ENCODE data around the gene PHTF2. TPM values are rescaled to one million over a fixed set of nuclear protein-coding genes. Genes with fewer than 3 reads are reported as not detected.

PHTF2 gene
- total and polyA plus RNA-seq, 2 of the 4 experiments (the other 2 are of a cell fraction), result 28.3 to 69.9 TPM

- H3K18ac ChIP-seq (ENCODE audit: low read depth, low read length), result no peak overlapping the region
- H3K14ac ChIP-seq (replicated peaks; ENCODE audit: low read depth, low read length), result no peak overlapping the region
- no peak overlapping the region for H3K4ac ChIP-seq (ENCODE audit: low read depth, low read length)
- no peaks in the 10 kb centered on the region for H3K36me3 ChIP-seq (ENCODE audit: control insufficient read depth, insufficient read depth, low read length)
- H2BK5ac ChIP-seq (ENCODE audit: low read depth, low read length, poor library complexity, severe bottlenecking), result no peak overlapping the region
- DNase-seq (no peak), ATAC-seq (ENCODE audit: low read depth) (no peak)
- no peak overlapping the region for H2AFZ ChIP-seq (replicated peaks; ENCODE audit: low read length, poor library complexity)
- TF ChIP-seq ELK1 (IDR thresholded peaks at IDR 0.05; ENCODE audit: borderline replicate concordance, low read depth, low read length), result no peak
- TF ChIP-seq NFE2L2 (IDR thresholded peaks at IDR 0.05; ENCODE audit: low read depth, low read length), result no peak
- no peak for TF ChIP-seq CHD1 (IDR thresholded peaks at IDR 0.05; ENCODE audit: low read depth, low read length)
- TF ChIP-seq, protein P1, sequence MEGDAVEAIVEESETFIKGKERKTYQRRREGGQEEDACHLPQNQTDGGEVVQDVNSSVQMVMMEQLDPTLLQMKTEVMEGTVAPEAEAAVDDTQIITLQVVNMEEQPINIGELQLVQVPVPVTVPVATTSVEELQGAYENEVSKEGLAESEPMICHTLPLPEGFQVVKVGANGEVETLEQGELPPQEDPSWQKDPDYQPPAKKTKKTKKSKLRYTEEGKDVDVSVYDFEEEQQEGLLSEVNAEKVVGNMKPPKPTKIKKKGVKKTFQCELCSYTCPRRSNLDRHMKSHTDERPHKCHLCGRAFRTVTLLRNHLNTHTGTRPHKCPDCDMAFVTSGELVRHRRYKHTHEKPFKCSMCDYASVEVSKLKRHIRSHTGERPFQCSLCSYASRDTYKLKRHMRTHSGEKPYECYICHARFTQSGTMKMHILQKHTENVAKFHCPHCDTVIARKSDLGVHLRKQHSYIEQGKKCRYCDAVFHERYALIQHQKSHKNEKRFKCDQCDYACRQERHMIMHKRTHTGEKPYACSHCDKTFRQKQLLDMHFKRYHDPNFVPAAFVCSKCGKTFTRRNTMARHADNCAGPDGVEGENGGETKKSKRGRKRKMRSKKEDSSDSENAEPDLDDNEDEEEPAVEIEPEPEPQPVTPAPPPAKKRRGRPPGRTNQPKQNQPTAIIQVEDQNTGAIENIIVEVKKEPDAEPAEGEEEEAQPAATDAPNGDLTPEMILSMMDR (conservative IDR thresholded peaks at IDR 0.05; ENCODE audit: low read depth, low read length), result no peak
- no peak for TF ChIP-seq RAD21 (IDR thresholded peaks at IDR 0.05; ENCODE audit: low read length)
- no peak for TF ChIP-seq MXI1 (IDR thresholded peaks at IDR 0.05; ENCODE audit: borderline replicate concordance, low read depth, low read length)
- TF ChIP-seq CEBPB (IDR thresholded peaks at IDR 0.05; ENCODE audit: low read depth, low read length), result no peak
- TF ChIP-seq SMC3 (IDR thresholded peaks at IDR 0.05; ENCODE audit: low read depth, low read length), result no peak
- no peak for TF ChIP-seq RCOR1 (IDR thresholded peaks at IDR 0.05; ENCODE audit: insufficient replicate concordance, low read length)
- no peak for TF ChIP-seq BHLHE40 (IDR thresholded peaks at IDR 0.05; ENCODE audit: low read depth, low read length)
- TF ChIP-seq, protein P2, sequence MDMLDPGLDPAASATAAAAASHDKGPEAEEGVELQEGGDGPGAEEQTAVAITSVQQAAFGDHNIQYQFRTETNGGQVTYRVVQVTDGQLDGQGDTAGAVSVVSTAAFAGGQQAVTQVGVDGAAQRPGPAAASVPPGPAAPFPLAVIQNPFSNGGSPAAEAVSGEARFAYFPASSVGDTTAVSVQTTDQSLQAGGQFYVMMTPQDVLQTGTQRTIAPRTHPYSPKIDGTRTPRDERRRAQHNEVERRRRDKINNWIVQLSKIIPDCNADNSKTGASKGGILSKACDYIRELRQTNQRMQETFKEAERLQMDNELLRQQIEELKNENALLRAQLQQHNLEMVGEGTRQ (IDR thresholded peaks at IDR 0.05; ENCODE audit: low read depth, low read length), result no peak
- no peak for TF ChIP-seq POLR2A (IDR thresholded peaks at IDR 0.05; ENCODE audit: low read depth, low read length)
- intact Hi-C loops (cut with micrococcal nuclease) (no loop called here), dilution Hi-C loops (cut with HindIII; ENCODE audit: low sequenced_read_pairs, unreplicated experiment) (no loop called here), in situ Hi-C loops (cut with MboI; ENCODE audit: low sequenced_read_pairs) (no loop called here)
- no peaks in the 10 kb centered on the region for H3K27me3 ChIP-seq (ENCODE audit: control insufficient read depth, insufficient read depth, low read length)
- ChIA-PET CTCF (no interaction called here), POLR2A (ENCODE audit: unreplicated experiment) (no interaction called here)
- WGBS, 2 experiments (ENCODE audit: extremely low coverage in 2 of 2, insufficient read length in 1 of 2), result no CpG with 5 or more reads among the region's 2 CpGs
- no peak overlapping the region for H3K23ac ChIP-seq (ENCODE audit: low read depth, low read length)
- no TSS peak for BruUV-seq (replicated peaks)
- H3K4me2 ChIP-seq (ENCODE audit: low read depth, low read length), result no peak overlapping the region
- H3K79me1 ChIP-seq (ENCODE audit: low read depth in 1 of 2, low read length in 2 of 2), result no peaks in the 10 kb centered on the region
- H3K9ac ChIP-seq (ENCODE audit: low read depth, low read length), result no peak overlapping the region
- H3K56ac ChIP-seq (ENCODE audit: extremely low read depth, insufficient read depth, low read length), result no peak overlapping the region
- no peak overlapping the region for H3K4me3 ChIP-seq (ENCODE audit: insufficient read depth, low read depth, low read length)
- H2BK15ac ChIP-seq (ENCODE audit: low read depth, low read length), result no peak overlapping the region
- H2AK9ac ChIP-seq (replicated peaks; ENCODE audit: low read depth, low read length, poor library complexity), result no peak overlapping the region
- H4K8ac ChIP-seq (ENCODE audit: low read depth in 2 of 2, low read length in 2 of 2), result no peak overlapping the region
- peaks cover 2% of the 10 kb centered on the region; the same call in 1 of the 2 replicates for H3K4me1 ChIP-seq (ENCODE audit: control insufficient read depth, insufficient read depth, low read length)
- no peaks in the 10 kb centered on the region for H3K9me3 ChIP-seq (ENCODE audit: control insufficient read depth, insufficient read depth, low read length)
- H2BK20ac ChIP-seq (ENCODE audit: low read depth, low read length), result no peak overlapping the region
- H2BK120ac ChIP-seq (ENCODE audit: low read depth, low read length), result no peak overlapping the region
- no peak overlapping the region for H3K27ac ChIP-seq (ENCODE audit: insufficient read depth, low read length)
- H3K9me1 ChIP-seq (ENCODE audit: insufficient read depth, low read length), result no peaks in the 10 kb centered on the region
- H4K5ac ChIP-seq (ENCODE audit: low read depth, low read length), result no peak overlapping the region
- H4K91ac ChIP-seq (ENCODE audit: insufficient read depth, low read depth, low read length), result no peak overlapping the region
- H2AK5ac ChIP-seq (ENCODE audit: low read depth, low read length), result no peak overlapping the region
- H4K20me1 ChIP-seq (ENCODE audit: insufficient read depth, low read length), result no peaks in the 10 kb centered on the region
Observed at GRCh38 chr7:77958436-77958835, 159.9 kb downstream of the PHTF2 start.

Data from IMR-90 (cell line).